ENCODE results near the gene CLEC4G.

Gene CLEC4G

DNA sequence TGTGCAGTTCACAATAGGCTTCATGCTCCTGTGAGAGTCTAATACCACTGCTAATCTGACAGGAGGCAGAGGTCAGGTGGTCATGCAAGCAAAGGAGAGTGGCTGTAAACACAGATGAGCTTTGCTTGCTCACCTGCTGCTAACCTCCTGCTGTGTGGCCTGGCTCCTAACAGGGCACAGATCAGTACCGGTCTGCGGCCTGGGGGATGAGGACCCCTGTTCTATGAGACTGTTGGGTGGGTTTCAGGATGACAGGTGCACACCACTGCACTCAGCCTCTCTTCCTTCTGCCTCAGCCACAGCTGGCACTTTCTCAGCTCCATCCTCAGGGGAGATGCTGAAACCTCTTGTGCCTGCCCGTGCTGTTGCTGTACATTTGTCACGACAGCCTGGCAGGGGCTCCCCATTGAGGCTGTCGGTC lies 9.7 kb downstream of the CLEC4G start:
- no peak for DNase-seq (ENCODE audit: extremely low read depth, low read depth)
- TF ChIP-seq, protein P1, sequence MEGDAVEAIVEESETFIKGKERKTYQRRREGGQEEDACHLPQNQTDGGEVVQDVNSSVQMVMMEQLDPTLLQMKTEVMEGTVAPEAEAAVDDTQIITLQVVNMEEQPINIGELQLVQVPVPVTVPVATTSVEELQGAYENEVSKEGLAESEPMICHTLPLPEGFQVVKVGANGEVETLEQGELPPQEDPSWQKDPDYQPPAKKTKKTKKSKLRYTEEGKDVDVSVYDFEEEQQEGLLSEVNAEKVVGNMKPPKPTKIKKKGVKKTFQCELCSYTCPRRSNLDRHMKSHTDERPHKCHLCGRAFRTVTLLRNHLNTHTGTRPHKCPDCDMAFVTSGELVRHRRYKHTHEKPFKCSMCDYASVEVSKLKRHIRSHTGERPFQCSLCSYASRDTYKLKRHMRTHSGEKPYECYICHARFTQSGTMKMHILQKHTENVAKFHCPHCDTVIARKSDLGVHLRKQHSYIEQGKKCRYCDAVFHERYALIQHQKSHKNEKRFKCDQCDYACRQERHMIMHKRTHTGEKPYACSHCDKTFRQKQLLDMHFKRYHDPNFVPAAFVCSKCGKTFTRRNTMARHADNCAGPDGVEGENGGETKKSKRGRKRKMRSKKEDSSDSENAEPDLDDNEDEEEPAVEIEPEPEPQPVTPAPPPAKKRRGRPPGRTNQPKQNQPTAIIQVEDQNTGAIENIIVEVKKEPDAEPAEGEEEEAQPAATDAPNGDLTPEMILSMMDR (IDR thresholded peaks at IDR 0.05; ENCODE audit: low read depth, low read length), result no peak

DNA sequence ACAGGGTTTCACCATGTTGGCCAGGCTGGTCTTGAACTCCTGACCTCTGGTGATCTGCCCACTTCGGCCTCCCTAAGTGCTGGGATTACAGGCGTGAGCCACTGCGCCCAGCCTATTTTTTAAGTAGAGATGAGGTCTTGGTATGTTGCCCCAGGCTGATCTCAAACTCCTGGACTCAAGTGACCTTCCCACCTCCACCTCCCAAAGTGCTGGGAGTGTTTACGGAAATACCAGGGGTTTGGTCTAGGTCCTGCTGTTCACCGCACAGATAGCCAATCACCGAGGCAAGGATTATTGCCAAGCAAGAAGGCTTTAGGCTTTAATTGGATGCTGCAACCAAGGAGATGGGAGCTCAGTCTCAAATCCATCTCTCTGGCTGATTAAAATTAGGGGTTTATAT lies 11.6 kb downstream of the CLEC4G start:
- no peak for DNase-seq (ENCODE audit: extremely low read depth, low read depth)
- TF ChIP-seq, protein P1 (IDR thresholded peaks at IDR 0.05; ENCODE audit: low read depth, low read length), result no peak

DNA sequence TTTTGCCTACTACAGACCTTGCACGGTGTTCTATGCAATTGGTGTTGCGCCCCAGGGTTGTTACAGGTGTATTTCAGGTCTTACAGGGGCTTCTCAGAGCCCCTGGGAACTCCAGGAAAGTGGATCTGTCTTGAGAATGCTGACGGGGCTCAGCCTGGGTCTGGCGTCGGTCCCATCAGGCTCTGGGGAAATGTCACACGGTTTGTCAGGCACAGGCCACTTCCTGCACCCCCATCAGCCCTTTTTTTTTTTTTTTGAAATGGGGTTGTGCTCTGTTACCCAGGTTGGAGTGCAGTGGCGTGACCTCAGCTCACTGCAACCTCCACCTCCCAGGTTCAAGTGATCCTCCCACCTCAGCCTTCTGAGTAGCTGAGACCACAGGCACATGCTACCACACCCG lies 13.2 kb downstream of the CLEC4G start:
- TF ChIP-seq, protein P1 (IDR thresholded peaks at IDR 0.05; ENCODE audit: low read depth, low read length), result no peak
- DNase-seq (ENCODE audit: extremely low read depth, low read depth), result no peak

DNA sequence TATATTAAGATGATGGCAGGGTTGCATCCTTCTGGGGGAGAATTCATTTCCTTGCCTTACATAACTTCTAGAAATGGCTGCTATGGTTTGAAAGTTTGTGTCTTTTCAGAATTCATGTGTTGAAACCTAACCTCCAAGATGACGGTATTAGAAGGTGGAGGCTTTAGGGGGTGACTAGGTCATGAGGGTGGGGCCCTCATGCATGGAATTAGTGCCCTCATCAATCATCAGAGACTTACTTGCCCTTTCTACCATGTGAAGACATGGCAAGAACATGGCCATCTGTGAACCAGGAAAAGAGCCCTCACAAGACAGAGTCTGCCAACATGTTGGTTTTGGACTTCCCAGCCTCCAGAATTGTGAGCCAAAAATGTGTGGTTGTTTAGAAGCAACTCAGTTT lies 15.1 kb downstream of the CLEC4G start:
- TF ChIP-seq, protein P1 (IDR thresholded peaks at IDR 0.05; ENCODE audit: low read depth, low read length), result no peak
- no peak for DNase-seq (ENCODE audit: extremely low read depth, low read depth)

DNA sequence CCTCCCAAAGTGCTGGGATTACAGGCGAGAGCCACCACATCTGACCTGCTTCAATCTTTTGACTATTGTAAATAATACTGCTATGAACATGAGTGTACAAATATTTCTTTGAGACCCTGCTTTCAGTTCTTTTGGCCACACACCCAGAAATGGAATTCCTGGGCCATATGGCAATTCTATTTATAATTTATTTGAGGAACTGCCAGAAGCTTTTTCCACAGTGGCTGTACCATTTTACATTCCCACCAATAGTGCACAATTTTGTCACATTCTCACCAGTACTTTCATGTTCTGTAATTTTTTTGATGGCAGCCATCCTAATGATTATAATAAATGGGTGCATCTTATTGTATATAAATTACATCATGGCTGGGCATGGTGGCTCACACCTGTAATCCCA lies 16.2 kb downstream of the CLEC4G start:
- DNase-seq (ENCODE audit: extremely low read depth, low read depth), result no peak
- TF ChIP-seq, protein P1 (IDR thresholded peaks at IDR 0.05; ENCODE audit: low read depth, low read length), result no peak

DNA sequence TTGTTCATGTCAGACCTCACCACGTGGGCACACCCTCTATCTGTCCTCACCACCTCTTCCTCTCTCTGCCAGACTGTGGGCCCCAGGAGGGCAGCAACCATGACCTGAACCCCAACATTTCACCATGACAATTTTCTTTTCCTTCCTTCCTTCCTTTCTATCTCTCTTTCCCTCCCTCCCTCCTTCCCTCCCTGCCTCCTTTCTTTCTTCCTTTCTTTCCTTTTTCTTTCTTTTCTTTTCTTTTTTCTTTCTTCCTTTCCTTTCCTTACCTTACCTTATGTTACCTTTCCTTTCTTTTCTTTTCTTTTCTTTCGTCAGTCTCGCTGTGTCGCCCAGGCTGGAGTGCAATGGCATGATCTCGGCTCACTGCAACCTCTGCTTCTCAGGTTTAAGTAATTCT lies 21.3 kb downstream of the CLEC4G start:
- TF ChIP-seq, protein P1 (IDR thresholded peaks at IDR 0.05; ENCODE audit: low read depth, low read length), result no peak
- no peak for DNase-seq (ENCODE audit: extremely low read depth, low read depth)

DNA sequence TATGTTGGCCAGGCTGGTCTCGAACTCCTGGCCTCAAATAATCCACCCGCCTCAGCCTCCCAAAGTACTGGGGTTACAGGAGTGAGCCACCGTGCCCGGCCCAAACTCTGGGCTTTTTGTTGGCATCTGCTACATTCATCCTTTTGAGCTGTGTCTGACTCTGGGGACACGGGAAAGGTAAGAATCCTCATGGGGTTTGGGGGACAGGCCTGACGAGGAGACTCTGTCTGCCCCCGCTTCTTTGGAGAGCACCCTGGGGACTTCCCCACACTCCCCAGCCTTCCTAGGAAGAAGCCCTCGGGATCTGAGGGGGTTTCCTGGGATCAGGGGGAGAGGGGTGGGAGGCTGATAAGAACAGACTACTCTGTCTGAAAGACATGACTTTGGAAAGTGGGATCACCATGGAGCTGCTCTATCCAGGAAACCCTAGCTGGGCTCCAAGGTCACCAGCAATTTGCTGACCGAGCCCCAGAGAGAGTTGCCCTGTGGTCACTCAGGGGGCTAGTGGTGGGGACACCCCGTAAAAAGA lies 21.9 kb downstream of the CLEC4G start:
- TF ChIP-seq, protein P1 (IDR thresholded peaks at IDR 0.05; ENCODE audit: low read depth, low read length), result no peak
- DNase-seq (ENCODE audit: extremely low read depth, low read depth), result no peak
